Mesothelial cell of epicardium (in vitro differentiated cells): ENCODE measurements around the gene ACSS2. TPM values are rescaled to one million over a fixed set of nuclear protein-coding genes. Genes with fewer than 3 reads are reported as not detected.

ENCODE experiments used
- DNase-seq, 2 experiments: peaks; one replicate each; pipeline ENCODE4 v3.0.0; 2021; ENCODE audit warnings: low spot score in 2 of 2; ENCODE audit not compliant: unreplicated experiment in 2 of 2
- H3K27ac Mint-ChIP-seq: 2 replicates; pipeline ENCODE4 v1.8.0; 2021; ENCODE audit warnings: mixed read lengths
- H3K27me3 Mint-ChIP-seq: 2 replicates; pipeline ENCODE4 v1.8.0; 2021; ENCODE audit warnings: low read depth, mixed read lengths
- H3K36me3 Mint-ChIP-seq: 2 replicates; pipeline ENCODE4 v1.8.0; 2021; ENCODE audit warnings: mixed read lengths
- H3K4me1 Mint-ChIP-seq: 2 replicates; pipeline ENCODE4 v1.8.0; 2021; ENCODE audit warnings: mixed read lengths
- H3K4me3 Mint-ChIP-seq: 2 replicates; pipeline ENCODE4 v1.8.0; 2021; ENCODE audit warnings: mild to moderate bottlenecking, moderate library complexity, mixed read lengths
- H3K9me3 Mint-ChIP-seq: 2 replicates; pipeline ENCODE4 v1.8.0; 2021; ENCODE audit warnings: mixed read lengths
- total RNA-seq: library from RNA; stranded (reverse); gene quantifications from 3 replicates; pipeline ENCODE4 v1.2.1, GENCODE V29; 2021
- TF ChIP-seq, protein P1 (sequence below): fragments of 200-600 bp; sonication (generic); IDR thresholded peaks from one replicate; pipeline ENCODE4 v1.5.0; 2021; ENCODE audit warnings: antibody characterized with exemption; ENCODE audit not compliant: unreplicated experiment

The ACSS2 gene
- total RNA-seq, 1 donor from 2014 or later, result 32.2 TPM

DNA sequence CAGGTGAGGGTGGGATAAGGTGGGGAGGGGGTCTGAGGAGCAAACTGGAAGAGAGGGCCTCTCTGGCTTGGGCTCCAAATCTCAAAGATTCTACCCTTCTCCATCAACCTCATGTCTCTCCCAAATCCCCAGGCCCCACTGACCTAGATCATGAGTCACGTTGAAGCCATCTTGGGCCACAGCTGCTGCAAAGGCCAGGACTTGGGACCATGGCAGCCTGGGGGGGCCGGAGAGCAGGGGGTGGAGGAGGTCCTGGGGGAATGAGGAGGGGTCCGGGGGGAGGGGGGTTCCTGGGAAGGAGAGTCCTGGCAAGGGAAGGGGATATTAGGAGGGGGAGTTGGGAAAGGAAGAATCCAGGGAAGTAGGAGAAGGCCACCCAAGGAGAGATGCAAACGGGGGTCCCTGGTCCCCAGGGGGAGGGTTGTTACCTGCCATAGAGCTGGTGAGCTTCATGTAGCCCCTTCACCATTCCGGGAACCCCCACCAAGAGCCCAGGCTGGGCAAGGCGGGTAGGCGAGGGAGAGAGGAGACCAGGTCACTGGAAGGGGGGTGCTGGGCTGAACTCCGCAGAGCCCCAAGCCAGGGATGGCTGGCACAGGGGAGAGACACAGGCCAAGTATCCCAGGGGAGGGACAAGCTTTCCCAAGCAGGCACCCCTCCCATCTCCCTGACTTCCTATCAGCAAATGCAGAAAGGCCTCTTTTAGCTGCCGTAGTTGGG lies 16.4 kb upstream of the ACSS2 start:
- Mint-ChIP-seq H3K9me3 (no peaks in the 10 kb centered on the region), H3K27me3 (no peaks in the 10 kb centered on the region), H3K27ac (no peak overlapping the region), H3K36me3 (peaks cover 23% of the 10 kb centered on the region), H3K4me3 (no peak overlapping the region), H3K4me1 (no peaks in the 10 kb centered on the region)
- peak in 1 of 2 experiments; percentile 25 for DNase-seq
- TF ChIP-seq, protein P1, sequence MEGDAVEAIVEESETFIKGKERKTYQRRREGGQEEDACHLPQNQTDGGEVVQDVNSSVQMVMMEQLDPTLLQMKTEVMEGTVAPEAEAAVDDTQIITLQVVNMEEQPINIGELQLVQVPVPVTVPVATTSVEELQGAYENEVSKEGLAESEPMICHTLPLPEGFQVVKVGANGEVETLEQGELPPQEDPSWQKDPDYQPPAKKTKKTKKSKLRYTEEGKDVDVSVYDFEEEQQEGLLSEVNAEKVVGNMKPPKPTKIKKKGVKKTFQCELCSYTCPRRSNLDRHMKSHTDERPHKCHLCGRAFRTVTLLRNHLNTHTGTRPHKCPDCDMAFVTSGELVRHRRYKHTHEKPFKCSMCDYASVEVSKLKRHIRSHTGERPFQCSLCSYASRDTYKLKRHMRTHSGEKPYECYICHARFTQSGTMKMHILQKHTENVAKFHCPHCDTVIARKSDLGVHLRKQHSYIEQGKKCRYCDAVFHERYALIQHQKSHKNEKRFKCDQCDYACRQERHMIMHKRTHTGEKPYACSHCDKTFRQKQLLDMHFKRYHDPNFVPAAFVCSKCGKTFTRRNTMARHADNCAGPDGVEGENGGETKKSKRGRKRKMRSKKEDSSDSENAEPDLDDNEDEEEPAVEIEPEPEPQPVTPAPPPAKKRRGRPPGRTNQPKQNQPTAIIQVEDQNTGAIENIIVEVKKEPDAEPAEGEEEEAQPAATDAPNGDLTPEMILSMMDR, result no peak

DNA sequence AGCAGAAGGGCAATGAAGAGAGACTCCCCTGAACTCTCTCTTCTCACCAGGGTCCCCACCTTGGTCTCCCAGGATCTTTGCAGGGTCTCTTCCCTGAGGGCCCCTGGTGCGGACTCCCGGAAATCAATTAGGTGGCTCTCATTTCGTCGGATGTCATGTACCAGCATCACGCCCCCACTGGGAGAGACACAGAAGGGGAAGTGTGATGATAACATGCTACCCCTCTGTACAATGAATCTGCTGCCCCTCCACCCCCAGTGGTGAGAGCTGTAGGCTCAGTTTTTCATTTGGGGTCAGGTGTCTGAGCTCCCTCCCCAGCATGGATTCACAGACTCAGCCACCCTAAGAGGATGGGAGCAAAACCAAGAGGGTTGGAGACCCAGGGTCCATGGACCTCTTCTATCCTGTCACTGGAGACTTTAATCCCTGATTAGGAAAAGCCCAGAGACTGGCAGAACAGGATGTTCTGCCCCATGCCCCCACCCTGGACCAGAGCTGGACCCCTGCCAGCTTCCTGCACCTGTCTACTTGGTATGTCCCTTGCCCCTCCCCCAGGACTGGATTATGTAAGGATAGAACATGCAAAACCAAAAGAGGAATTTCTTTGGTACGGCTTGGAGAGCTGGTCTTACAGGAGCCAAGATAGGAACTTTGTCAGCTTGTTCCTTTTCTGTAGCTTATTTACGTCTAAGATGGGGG lies 14.9 kb upstream of the ACSS2 start:
- H3K27me3 Mint-ChIP-seq, result no peaks in the 10 kb centered on the region
- no peak overlapping the region for H3K27ac Mint-ChIP-seq
- no peak for DNase-seq
- peaks cover 15% of the 10 kb centered on the region for H3K36me3 Mint-ChIP-seq
- no peaks in the 10 kb centered on the region for H3K4me1 Mint-ChIP-seq
- TF ChIP-seq, protein P1, result no peak
- no peaks in the 10 kb centered on the region for H3K9me3 Mint-ChIP-seq
- H3K4me3 Mint-ChIP-seq, result no peak overlapping the region

DNA sequence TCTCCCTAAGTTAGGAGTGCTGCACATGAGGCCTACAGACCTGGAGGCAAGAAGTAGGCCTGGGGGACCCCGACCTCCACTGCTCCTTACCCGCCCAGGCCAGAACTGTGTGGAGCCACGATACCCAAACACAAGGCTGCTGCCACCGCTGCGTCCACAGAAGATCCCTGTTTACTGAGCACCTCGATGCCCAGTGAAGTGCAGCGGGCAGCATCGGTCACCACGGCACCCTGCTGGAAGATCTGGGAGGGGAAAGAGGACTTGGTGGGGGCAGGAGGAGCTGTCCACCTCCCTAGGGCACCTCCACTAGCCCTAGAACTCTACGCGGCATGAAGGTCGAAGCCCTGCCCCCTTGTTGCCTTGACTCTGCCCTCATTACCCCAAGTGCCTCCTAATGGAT lies 13.7 kb upstream of the ACSS2 start:
- Mint-ChIP-seq H3K4me3 (no peak overlapping the region), H3K9me3 (no peaks in the 10 kb centered on the region), H3K27ac (no peak overlapping the region), H3K4me1 (no peaks in the 10 kb centered on the region), H3K27me3 (no peaks in the 10 kb centered on the region), H3K36me3 (peaks cover 11% of the 10 kb centered on the region)
- TF ChIP-seq, protein P1, result no peak
- DNase-seq, result no peak

DNA sequence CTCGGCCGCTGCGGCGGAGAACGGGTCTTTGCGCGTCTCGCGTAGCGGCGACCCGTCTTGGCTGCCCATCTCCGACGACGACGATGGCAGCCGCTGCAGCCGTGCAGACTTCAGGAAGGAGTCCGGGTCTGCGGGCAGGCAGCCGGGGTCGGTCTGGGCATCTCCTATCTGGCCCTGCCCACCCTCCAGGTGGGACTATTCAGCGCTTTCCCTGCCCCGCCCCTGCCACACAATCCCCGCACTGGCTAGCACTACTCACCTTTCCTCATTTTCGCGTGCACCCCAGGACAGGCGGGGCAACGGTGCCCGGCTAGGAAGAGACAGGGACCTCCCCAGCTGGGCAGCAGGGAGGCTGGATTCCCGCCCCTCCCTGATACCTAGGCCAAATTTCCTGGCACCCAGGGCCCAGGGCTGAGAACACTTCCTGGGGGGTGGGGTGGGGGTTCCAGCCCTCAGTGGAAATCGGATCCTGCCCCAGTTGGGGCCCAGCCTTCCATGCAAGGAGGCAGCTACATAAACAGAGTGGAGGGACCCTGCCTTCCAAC lies 12.9 kb upstream of the ACSS2 start:
- Mint-ChIP-seq H3K4me1 (no peaks in the 10 kb centered on the region), H3K4me3 (no peak overlapping the region), H3K36me3 (peaks cover 8% of the 10 kb centered on the region), H3K9me3 (no peaks in the 10 kb centered on the region), H3K27me3 (no peaks in the 10 kb centered on the region), H3K27ac (no peak overlapping the region)
- TF ChIP-seq, protein P1, result no peak
- DNase-seq, result no peak

DNA sequence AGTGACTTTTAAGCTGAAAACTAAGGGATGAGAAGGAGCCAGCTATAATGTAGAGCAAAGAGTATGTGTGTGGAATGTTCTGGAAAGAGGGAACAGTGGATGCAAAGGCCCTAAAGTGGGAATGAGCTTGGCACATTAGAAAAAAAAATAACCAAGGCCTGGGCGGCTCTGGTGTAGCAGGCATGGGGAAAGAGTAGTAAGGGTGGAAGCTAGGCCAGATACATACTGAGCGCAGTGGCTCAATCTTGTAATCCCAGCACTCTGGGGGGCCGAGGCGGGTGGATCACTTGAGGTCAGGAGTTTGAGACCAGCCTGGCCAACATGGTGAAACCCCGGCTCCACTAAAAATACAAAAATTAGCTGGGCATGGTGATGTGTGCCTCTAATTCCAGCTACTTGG lies 12.2 kb upstream of the ACSS2 start:
- DNase-seq, result no peak
- TF ChIP-seq, protein P1, result no peak
- H3K4me3 Mint-ChIP-seq, result no peak overlapping the region
- H3K27me3 Mint-ChIP-seq, result no peaks in the 10 kb centered on the region
- no peak overlapping the region for H3K27ac Mint-ChIP-seq
- H3K36me3 Mint-ChIP-seq, result peaks cover 6% of the 10 kb centered on the region
- H3K4me1 Mint-ChIP-seq, result no peaks in the 10 kb centered on the region
- H3K9me3 Mint-ChIP-seq, result no peaks in the 10 kb centered on the region
